GM18502 (cell line): ENCODE data around the gene KLHL10.

ENCODE experiments used
- ATAC-seq: cut with Tn5 transposase; IDR thresholded peaks from one replicate; pipeline ENCODE4 v1.9.1; 2021; ENCODE audit warnings: mild to moderate bottlenecking; ENCODE audit not compliant: unreplicated experiment, poor library complexity

The KLHL10 gene

GRCh38 chr17:41837761-41838538 lies at the start of gene KLHL10:
Gene KLHL10, plus strand, starts transcription at chr17:41837825. Its CDS starts 108 bp downstream, at chr17:41837933.
- ATAC-seq = no peak

- no peak for ATAC-seq
These were observed 44.5 kb upstream of the KLHL10 start for GRCh38 chr17:41792845-41793783.

- no peak for ATAC-seq
These were observed 43.7 kb upstream of the KLHL10 start for GRCh38 chr17:41793784-41794539.

- ATAC-seq = no peak
These were observed 43.1 kb upstream of the KLHL10 start for GRCh38 chr17:41794540-41794975.

- ATAC-seq = no peak
These were observed 41.3 kb upstream of the KLHL10 start for GRCh38 chr17:41796121-41796895.

GRCh38 chr17:41797377-41797776 lies 40.2 kb upstream of the KLHL10 start:
- no peak for ATAC-seq

GRCh38 chr17:41799366-41799765 lies 38.3 kb upstream of the KLHL10 start:
- no peak for ATAC-seq

GRCh38 chr17:41800601-41801373 lies 36.8 kb upstream of the KLHL10 start:
- no peak for ATAC-seq

GRCh38 chr17:41801374-41802271 lies 36.0 kb upstream of the KLHL10 start:
- no peak for ATAC-seq

GRCh38 chr17:41803049-41804020 lies 34.3 kb upstream of the KLHL10 start:
- ATAC-seq = no peak

GRCh38 chr17:41806685-41807445 lies 30.8 kb upstream of the KLHL10 start:
- no peak for ATAC-seq

GRCh38 chr17:41810659-41811548 lies 26.7 kb upstream of the KLHL10 start:
- ATAC-seq = no peak

GRCh38 chr17:41811549-41812380 lies 25.9 kb upstream of the KLHL10 start, which contains the start of gene P3H4:
Gene P3H4, minus strand, starts transcription at chr17:41811949. Its CDS starts 34 bp downstream, at chr17:41811915.
- peak; percentile 60 for ATAC-seq
